Measurements from ENCODE around the gene GPR37.

Gene GPR37

GRCh38 chr7:124781907-124782734 is 16.5 kb upstream of the GPR37 start:
- TF ChIP-seq, protein P1, sequence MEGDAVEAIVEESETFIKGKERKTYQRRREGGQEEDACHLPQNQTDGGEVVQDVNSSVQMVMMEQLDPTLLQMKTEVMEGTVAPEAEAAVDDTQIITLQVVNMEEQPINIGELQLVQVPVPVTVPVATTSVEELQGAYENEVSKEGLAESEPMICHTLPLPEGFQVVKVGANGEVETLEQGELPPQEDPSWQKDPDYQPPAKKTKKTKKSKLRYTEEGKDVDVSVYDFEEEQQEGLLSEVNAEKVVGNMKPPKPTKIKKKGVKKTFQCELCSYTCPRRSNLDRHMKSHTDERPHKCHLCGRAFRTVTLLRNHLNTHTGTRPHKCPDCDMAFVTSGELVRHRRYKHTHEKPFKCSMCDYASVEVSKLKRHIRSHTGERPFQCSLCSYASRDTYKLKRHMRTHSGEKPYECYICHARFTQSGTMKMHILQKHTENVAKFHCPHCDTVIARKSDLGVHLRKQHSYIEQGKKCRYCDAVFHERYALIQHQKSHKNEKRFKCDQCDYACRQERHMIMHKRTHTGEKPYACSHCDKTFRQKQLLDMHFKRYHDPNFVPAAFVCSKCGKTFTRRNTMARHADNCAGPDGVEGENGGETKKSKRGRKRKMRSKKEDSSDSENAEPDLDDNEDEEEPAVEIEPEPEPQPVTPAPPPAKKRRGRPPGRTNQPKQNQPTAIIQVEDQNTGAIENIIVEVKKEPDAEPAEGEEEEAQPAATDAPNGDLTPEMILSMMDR (IDR thresholded peaks at IDR 0.05), result no peak
- no peak for DNase-seq
- no peaks in the 10 kb centered on the region for H3K27me3 Mint-ChIP-seq (ENCODE audit: low read depth, poor library complexity)
- peak overlapping the region; percentile 44 for H3K27ac Mint-ChIP-seq
- no peaks in the 10 kb centered on the region for H3K36me3 Mint-ChIP-seq (ENCODE audit: low read depth)
- no peak overlapping the region for H3K4me3 Mint-ChIP-seq
- H3K4me1 Mint-ChIP-seq, result peaks cover 25% of the 10 kb centered on the region
- H3K9me3 Mint-ChIP-seq, result no peaks in the 10 kb centered on the region

- DNase-seq, result no peak
- H3K27ac Mint-ChIP-seq, result peak overlapping the region; percentile 44
- TF ChIP-seq, protein P1 (IDR thresholded peaks at IDR 0.05), result no peak
- no peaks in the 10 kb centered on the region for H3K9me3 Mint-ChIP-seq
- no peak overlapping the region for H3K4me3 Mint-ChIP-seq
- peaks cover 25% of the 10 kb centered on the region for H3K4me1 Mint-ChIP-seq
- no peaks in the 10 kb centered on the region for H3K27me3 Mint-ChIP-seq (ENCODE audit: low read depth, poor library complexity)
- H3K36me3 Mint-ChIP-seq (ENCODE audit: low read depth), result no peaks in the 10 kb centered on the region
These were observed 15.8 kb upstream of the GPR37 start for GRCh38 chr7:124781418-124781817.

- Mint-ChIP-seq H3K27ac (no peak overlapping the region), H3K9me3 (no peaks in the 10 kb centered on the region), H3K27me3 (ENCODE audit: low read depth, poor library complexity) (no peaks in the 10 kb centered on the region), H3K36me3 (ENCODE audit: low read depth) (no peaks in the 10 kb centered on the region), H3K4me3 (no peak overlapping the region), H3K4me1 (peaks cover 21% of the 10 kb centered on the region)
- TF ChIP-seq, protein P1 (IDR thresholded peaks at IDR 0.05), result no peak
- DNase-seq, result no peak
These were observed 15.0 kb upstream of the GPR37 start for GRCh38 chr7:124780608-124781007.

GRCh38 chr7:124780056-124780455 is 14.5 kb upstream of the GPR37 start:
- no peak overlapping the region for H3K27ac Mint-ChIP-seq
- H3K4me1 Mint-ChIP-seq, result peaks cover 21% of the 10 kb centered on the region
- H3K27me3 Mint-ChIP-seq (ENCODE audit: low read depth, poor library complexity), result no peaks in the 10 kb centered on the region
- H3K4me3 Mint-ChIP-seq, result no peak overlapping the region
- H3K36me3 Mint-ChIP-seq (ENCODE audit: low read depth), result no peaks in the 10 kb centered on the region
- H3K9me3 Mint-ChIP-seq, result no peaks in the 10 kb centered on the region
- DNase-seq, result no peak
- TF ChIP-seq, protein P1 (IDR thresholded peaks at IDR 0.05), result no peak

DNA sequence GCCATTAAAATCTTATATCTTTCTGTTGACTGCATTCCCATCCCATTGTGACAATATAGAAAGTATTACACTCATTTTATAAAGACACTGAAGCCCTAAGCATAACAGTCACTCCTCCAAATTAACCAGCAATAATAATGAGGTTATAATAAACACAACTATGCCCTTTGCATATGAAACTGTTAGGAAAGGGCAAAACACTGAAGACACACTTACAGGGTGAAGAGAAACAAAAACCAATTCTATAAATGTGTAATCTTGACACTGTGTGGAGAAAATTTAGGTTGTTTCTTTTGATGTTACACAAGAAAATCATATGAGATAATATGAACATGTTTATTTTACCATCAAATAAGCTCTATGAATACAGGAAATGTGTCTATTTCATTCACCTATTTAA is 14.0 kb upstream of the GPR37 start:
- H3K27me3 Mint-ChIP-seq (ENCODE audit: low read depth, poor library complexity), result no peaks in the 10 kb centered on the region
- no peak for DNase-seq
- no peak overlapping the region for H3K27ac Mint-ChIP-seq
- no peaks in the 10 kb centered on the region for H3K9me3 Mint-ChIP-seq
- H3K4me1 Mint-ChIP-seq, result peaks cover 21% of the 10 kb centered on the region
- no peak overlapping the region for H3K4me3 Mint-ChIP-seq
- H3K36me3 Mint-ChIP-seq (ENCODE audit: low read depth), result no peaks in the 10 kb centered on the region
- TF ChIP-seq, protein P1 (IDR thresholded peaks at IDR 0.05), result no peak

DNA sequence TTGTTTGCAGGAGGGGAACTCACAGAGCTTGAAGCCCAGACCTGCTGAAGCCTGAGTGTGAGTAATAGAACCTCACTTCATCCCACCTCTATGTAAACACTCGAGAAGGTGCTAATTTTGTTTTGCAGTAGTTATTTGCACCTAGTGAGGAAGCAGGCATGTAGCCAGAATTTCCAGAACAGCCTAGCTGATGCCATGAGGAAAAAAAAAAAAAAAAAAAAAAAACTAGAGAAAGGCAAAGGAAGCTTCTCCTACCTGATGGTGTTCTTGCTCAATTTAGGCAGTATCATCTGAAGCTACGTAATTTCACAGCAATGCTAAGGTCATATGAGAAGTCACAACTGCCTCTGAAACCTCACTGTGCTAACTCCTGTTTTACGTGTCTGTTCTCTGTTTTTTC is 13.6 kb upstream of the GPR37 start:
- H3K36me3 Mint-ChIP-seq (ENCODE audit: low read depth), result no peaks in the 10 kb centered on the region
- no peak overlapping the region for H3K27ac Mint-ChIP-seq
- no peaks in the 10 kb centered on the region for H3K27me3 Mint-ChIP-seq (ENCODE audit: low read depth, poor library complexity)
- DNase-seq, result no peak
- peaks cover 21% of the 10 kb centered on the region for H3K4me1 Mint-ChIP-seq
- no peak overlapping the region for H3K4me3 Mint-ChIP-seq
- no peaks in the 10 kb centered on the region for H3K9me3 Mint-ChIP-seq
- TF ChIP-seq, protein P1 (IDR thresholded peaks at IDR 0.05), result no peak

Data from nephron progenitor cell (in vitro differentiated cells).